HepG2 (cell line): Measurements from ENCODE around the gene CMTM2. TPM values are rescaled to one million over a fixed set of nuclear protein-coding genes. Genes with fewer than 3 reads are reported as not detected.

ENCODE experiments used
- ATAC-seq: fragments of 200-7000 bp; cut with Tn5 transposase; 3 replicates; pipeline ENCODE4 v1.9.1; 2020; ENCODE audit warnings: mild to moderate bottlenecking, moderate library complexity
- BruUV-seq: library from RNA; stranded (reverse); fragments of 400-500 nt; replicated peaks from 2 replicates; lab custom pipeline; 2021; lab: Mats Ljungman, UMichigan
- CTCF ChIA-PET: fragments of 300-600 bp; formaldehyde crosslinking; extraction: SDS; loops from one replicate; lab custom pipeline; 2021; ENCODE audit warnings: low total read pairs, inconsistent platforms, low intra/inter-chr PET ratio; lab: Yijun Ruan, JAX
- POLR2A ChIA-PET: fragments of 350-600 bp; sonication (Branson Sonifier 250); formaldehyde crosslinking; loops from one replicate; lab custom pipeline; 2020; ENCODE audit warnings: antibody characterized with exemption, inconsistent platforms; lab: Yijun Ruan, JAX
- DNase-seq: peaks from one replicate; pipeline ENCODE4 v3.0.0-alpha.2; 2015; ENCODE audit warnings: low spot score
- FAIRE-seq: peaks from 3 replicates; lab custom pipeline; 2011; peaks lifted over from hg19 to GRCh38; lab: Jason Lieb, UNC
- H2AFZ ChIP-seq: one replicate; pipeline ENCODE4 v1.6.1; 2011; ENCODE audit warnings: low read length, inconsistent platforms
- H3K27ac ChIP-seq: fragments of 300-600 bp; 3 replicates; pipeline ENCODE4 v1.8.0; 2011; ENCODE audit warnings: mixed run types, mild to moderate bottlenecking, mixed read lengths, low read length, inconsistent platforms; ENCODE audit not compliant: insufficient read depth; ENCODE audit errors: extremely low read length
- H3K27me3 ChIP-seq, 2 experiments: fragments of 200-600 bp in 1 of 2; 2 replicates in 1 of 2; 3 replicates in 1 of 2; pipeline versions ENCODE4 v1.6.0 to v1.8.0; 2011; ENCODE audit warnings: low read length in 2 of 2, mild to moderate bottlenecking in 2 of 2, moderate library complexity in 2 of 2, inconsistent platforms in 1 of 2; ENCODE audit not compliant: insufficient read depth in 2 of 2, control insufficient read depth in 1 of 2
- H3K36me3 ChIP-seq, 2 experiments: fragments of 200-600 bp in 1 of 2; replicated peaks in 1 of 2; 2 replicates in 1 of 2; 3 replicates in 1 of 2; pipeline versions ENCODE4 v1.5.1 to v1.8.0; 2011; ENCODE audit warnings: low read length in 2 of 2, inconsistent platforms in 1 of 2; ENCODE audit not compliant: insufficient read depth in 2 of 2, control insufficient read depth in 1 of 2
- H3K4me1 ChIP-seq: 2 replicates; pipeline ENCODE4 v1.5.1; 2012; ENCODE audit warnings: low read length, inconsistent platforms; ENCODE audit not compliant: insufficient read depth
- H3K4me2 ChIP-seq: 2 replicates; pipeline ENCODE4 v1.6.0; 2011; ENCODE audit warnings: low read depth, low read length, inconsistent platforms
- H3K4me3 ChIP-seq, 3 experiments: fragments of 200-600 bp in 1 of 3; sonication (generic), shearing (Covaris generic) in 1 of 3; replicated peaks in 1 of 3; 2 replicates each; pipeline ENCODE4 v1.5.1; 2011 to 2016; ENCODE audit warnings: low read length in 3 of 3, inconsistent platforms in 2 of 3, low read depth in 2 of 3, mild to moderate bottlenecking in 2 of 3, control low read depth in 1 of 3, mixed read lengths in 1 of 3; ENCODE audit not compliant: insufficient read depth in 1 of 3
- H3K79me2 ChIP-seq: one replicate; pipeline ENCODE4 v1.6.1; 2011; ENCODE audit warnings: low read length, inconsistent platforms; ENCODE audit not compliant: insufficient read depth
- H3K9ac ChIP-seq: 2 replicates; pipeline ENCODE4 v1.6.0; 2011; ENCODE audit warnings: mild to moderate bottlenecking, low read depth, low read length, inconsistent platforms; ENCODE audit not compliant: insufficient read depth
- H3K9me3 ChIP-seq: 2 replicates; pipeline ENCODE4 v1.5.1; 2012; ENCODE audit warnings: mild to moderate bottlenecking, low read length
- H4K20me1 ChIP-seq: 2 replicates; pipeline ENCODE4 v1.6.0; 2011; ENCODE audit warnings: inconsistent platforms, mild to moderate bottlenecking, low read length, moderate library complexity; ENCODE audit not compliant: insufficient read depth
- FIP1L1 ChIP-seq: fragments of 200-400 bp; formaldehyde crosslinking; IDR thresholded peaks from 2 replicates; pipeline ENCODE4 v1.6.1; 2018; ENCODE audit warnings: low read depth, mild to moderate bottlenecking, low read length, moderate library complexity, borderline replicate concordance; ENCODE audit not compliant: insufficient read depth
- KDM4B ChIP-seq: sonication (generic); formaldehyde crosslinking; IDR thresholded peaks from 2 replicates; pipeline ENCODE4 v1.4.0; 2020; ENCODE audit warnings: missing genetic modification reagents
- NKX3-1 ChIP-seq: sonication (generic); formaldehyde crosslinking; IDR thresholded peaks from 2 replicates; pipeline ENCODE4 v1.5.0; 2020; ENCODE audit warnings: missing genetic modification reagents
- SMYD3 ChIP-seq: sonication (generic); formaldehyde crosslinking; IDR thresholded peaks from 2 replicates; pipeline ENCODE4 v1.8.1; 2023; ENCODE audit warnings: mild to moderate bottlenecking, missing genetic modification reagents
- YY1 ChIP-seq: IDR thresholded peaks from 2 replicates; pipeline ENCODE4 v1.6.1; 2011; ENCODE audit warnings: low read length, low read depth, moderate library complexity, mild to moderate bottlenecking; ENCODE audit not compliant: insufficient read depth, insufficient replicate concordance
- ZBTB38 ChIP-seq: sonication (generic); formaldehyde crosslinking; IDR thresholded peaks from 2 replicates; pipeline ENCODE4 v1.5.1; 2020; ENCODE audit warnings: mild to moderate bottlenecking, missing genetic modification reagents
- ZFP36L2 ChIP-seq: sonication (generic); formaldehyde crosslinking; IDR thresholded peaks from 2 replicates; pipeline ENCODE4 v1.4.0; 2020; ENCODE audit warnings: missing genetic modification reagents
- ZNF101 ChIP-seq: sonication (generic); formaldehyde crosslinking; IDR thresholded peaks from 2 replicates; pipeline ENCODE4 v1.4.0; 2020; ENCODE audit warnings: mild to moderate bottlenecking, low read depth, missing genetic modification reagents, borderline replicate concordance
- ZNF20 ChIP-seq: sonication (generic); formaldehyde crosslinking; IDR thresholded peaks from 2 replicates; pipeline ENCODE4 v1.4.0; 2020; ENCODE audit warnings: mild to moderate bottlenecking, moderate library complexity, missing genetic modification reagents
- ZNF232 ChIP-seq: sonication (generic); formaldehyde crosslinking; IDR thresholded peaks from 2 replicates; pipeline ENCODE4 v1.4.0; 2020; ENCODE audit warnings: missing genetic modification reagents, borderline replicate concordance
- ZNF263 ChIP-seq: sonication (generic); formaldehyde crosslinking; IDR thresholded peaks from 2 replicates; pipeline ENCODE4 v1.4.0; 2020; ENCODE audit warnings: missing genetic modification reagents
- ZNF501 ChIP-seq: sonication (generic); formaldehyde crosslinking; IDR thresholded peaks from 2 replicates; pipeline ENCODE4 v1.5.1; 2020; ENCODE audit warnings: mild to moderate bottlenecking, moderate library complexity, missing genetic modification reagents
- ZNF580 ChIP-seq: IDR thresholded peaks from 2 replicates; pipeline ENCODE4 v1.6.1; 2016; ENCODE audit warnings: low read depth, borderline replicate concordance
- ZNF598 ChIP-seq: sonication (generic); formaldehyde crosslinking; IDR thresholded peaks from 2 replicates; pipeline ENCODE4 v1.5.1; 2020; ENCODE audit warnings: mild to moderate bottlenecking, missing genetic modification reagents, borderline replicate concordance
- ZUFSP ChIP-seq: sonication (generic); formaldehyde crosslinking; IDR thresholded peaks from 2 replicates; pipeline ENCODE4 v1.9.0; 2021; ENCODE audit warnings: missing genetic modification reagents, mild to moderate bottlenecking, borderline replicate concordance
- WGBS: methylation state at CpG from one replicate; pipeline ENCODE4 v1.1.6; 2017; ENCODE audit warnings: low lambda C conversion rate; 5-methylcytosine and 5-hydroxymethylcytosine counted together
- in situ Hi-C: cut with HindIII; loops from 2 replicates; pipeline ENCODE4 v1.10.0; 2017; ENCODE audit warnings: low pct_unique_long_range_greater_than_20kb; ENCODE audit not compliant: extremely low pct_ligation_motif_present
- intact Hi-C: fragments of 100-400 bp; cut with micrococcal nuclease; formaldehyde crosslinking; loops from one replicate; pipeline ENCODE4 v1.10.0; 2022; ENCODE audit not compliant: unreplicated experiment
- polyA plus RNA-seq, 8 experiments: library from polyadenylated mRNA; depleted of rRNA in 3 of 8; stranded (reverse) in 7 of 8; unstranded in 1 of 8; fragments of >200 nt; fragmentation: Illumina TruSeq in 4 of 8; extraction: Trizol in 4 of 8; gene quantifications; 2 replicates each; pipeline versions ENCODE4 v1.2.1 to v1.2.3, GENCODE V29; 2011 to 2016; ENCODE audit warnings: low read depth in 4 of 8, missing spikeins in 1 of 8, mixed read lengths in 1 of 8; ENCODE audit not compliant: insufficient read depth in 1 of 8
- total RNA-seq, 5 experiments: library from RNA; depleted of rRNA; stranded (reverse); fragments of >200 nt; fragmentation: Illumina TruSeq; extraction: Trizol; gene quantifications; 2 replicates each; pipeline ENCODE4 v1.2.3, GENCODE V29; 2016; ENCODE audit warnings: low read depth in 1 of 5

The CMTM2 gene
- total and polyA plus RNA-seq, 2 of the 13 experiments (the other 11 are each of a cell fraction or from before 2014, with no cell fraction given), result not detected

- TF ChIP-seq KDM4B, result no peak
- no peak for TF ChIP-seq ZNF580 (CRISPR knock-in tag)
- no peak for TF ChIP-seq NKX3-1 (CRISPR knock-in tag)
Measured at GRCh38 chr16:66634527-66635196, 55.4 kb downstream of the CMTM2 start (continued).

GRCh38 chr16:66635406-66635805, 56.1 kb downstream of the CMTM2 start:
- TF ChIP-seq ZNF263 (CRISPR knock-in tag) (peak; percentile 30; the same call in 1 of the 2 replicates), ZNF501 (CRISPR knock-in tag) (no peak)
- TF ChIP-seq, all 625 proteins: peak for 1
- Histone ChIP-seq H3K36me3 (no peaks in the 10 kb centered on the region; a peak in 1 of 5 replicates), H3K27ac (no peak overlapping the region), H3K4me3 (no peak overlapping the region), H3K79me2 (no peaks in the 10 kb centered on the region), H3K27me3 (no peaks in the 10 kb centered on the region), H3K9ac (no peak overlapping the region), H4K20me1 (no peaks in the 10 kb centered on the region), H3K4me1 (peaks cover 18% of the 10 kb centered on the region), H3K9me3 (no peaks in the 10 kb centered on the region), H3K4me2 (no peak overlapping the region), H2AFZ (no peak overlapping the region)
- FAIRE-seq, result no peak
- in situ Hi-C loops (no loop called here), intact Hi-C loops (no loop called here)
- no TSS peak for BruUV-seq
- CTCF ChIA-PET, result no interaction called here
- POLR2A ChIA-PET, result no interaction called here
- 88% methylated on average over 6 of the region's 6 CpGs for WGBS
- ATAC-seq, result peak; percentile 56
- DNase-seq, result no peak

DNA sequence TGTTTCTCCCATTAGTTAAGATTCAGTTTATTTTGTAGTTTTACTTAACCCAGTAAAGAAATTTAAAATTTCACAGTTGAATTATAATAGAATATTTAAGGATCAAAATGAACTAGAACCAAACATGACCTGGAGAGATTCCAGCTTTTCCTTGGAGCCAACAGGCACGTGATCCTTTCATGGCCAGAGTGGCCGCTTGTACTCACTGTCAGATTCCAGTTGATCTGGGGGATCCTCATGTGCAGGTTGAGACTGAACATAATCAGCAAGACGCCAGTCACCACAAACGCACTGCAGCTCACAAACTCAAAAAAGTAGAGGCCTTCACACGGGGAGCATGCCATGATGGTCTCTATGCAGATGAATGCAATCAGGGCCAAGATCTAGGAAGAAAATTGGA, 56.9 kb downstream of the CMTM2 start:
- ChIA-PET CTCF (no interaction called here), POLR2A (no interaction called here)
- Histone ChIP-seq H3K4me1 (peaks cover 26% of the 10 kb centered on the region), H3K79me2 (no peaks in the 10 kb centered on the region), H3K9ac (no peak overlapping the region), H3K27ac (no peak overlapping the region), H3K27me3 (no peaks in the 10 kb centered on the region), H3K36me3 (no peaks in the 10 kb centered on the region; a peak in 1 of 5 replicates), H3K9me3 (no peaks in the 10 kb centered on the region), H3K4me3 (no peak overlapping the region), H2AFZ (no peak overlapping the region), H3K4me2 (no peak overlapping the region), H4K20me1 (no peaks in the 10 kb centered on the region)
- DNase-seq, result no peak
- in situ Hi-C loops, result no loop called here
- ATAC-seq, result no peak
- intact Hi-C loops, result no loop called here
- 98% methylated on average over 5 of the region's 5 CpGs for WGBS
- BruUV-seq, result no TSS peak
- FAIRE-seq, result no peak
- no peak for TF ChIP-seq FIP1L1
- TF ChIP-seq YY1, result no peak
- TF ChIP-seq ZNF232 (CRISPR knock-in tag), result no peak
- TF ChIP-seq ZNF598 (CRISPR knock-in tag), result no peak
- TF ChIP-seq ZBTB38 (CRISPR knock-in tag), result no peak
- TF ChIP-seq ZFP36L2, result no peak
- no peak for TF ChIP-seq SMYD3 (CRISPR knock-in tag)
- TF ChIP-seq ZNF101, result no peak
- TF ChIP-seq ZUFSP (CRISPR knock-in tag), result no peak
- TF ChIP-seq ZNF20 (CRISPR knock-in tag), result no peak
